Caco-2 (cell line): ENCODE data around the gene SCIMP. TPM values are rescaled to one million over a fixed set of nuclear protein-coding genes. Genes with fewer than 3 reads are reported as not detected.
A peak's percentile ranks its signal among the peaks of the same experiment; 100 is the strongest.

Experiments
- BruUV-seq: library from RNA; stranded (reverse); fragments of 400-500 nt; replicated peaks from 2 replicates; lab custom pipeline; 2021; lab: Mats Ljungman, UMichigan
- CTCF ChIA-PET: fragments of 300-600 bp; sonication (Branson Sonifier 250); formaldehyde crosslinking; loops from one replicate; lab custom pipeline; 2022; ENCODE audit warnings: antibody characterized with exemption; lab: Charles Lee
- POLR2A ChIA-PET: fragments of 300-600 bp; sonication (Branson Sonifier 250); formaldehyde crosslinking; loops from one replicate; lab custom pipeline; 2022; ENCODE audit warnings: antibody characterized with exemption; lab: Charles Lee
- DNase-seq, 2 experiments: peaks; one replicate each; pipeline versions ENCODE4 v3.0.0 to v3.0.0-alpha.2; 2020 to 2022
- H3K27me3 ChIP-seq: replicated peaks from 2 replicates; pipeline ENCODE4 v1.6.0; 2011; ENCODE audit warnings: low read length; ENCODE audit not compliant: control insufficient read depth, insufficient read depth
- H3K36me3 ChIP-seq: 2 replicates; pipeline ENCODE4 v1.5.1; 2011; ENCODE audit warnings: low read length; ENCODE audit not compliant: control insufficient read depth, insufficient read depth
- H3K4me1 ChIP-seq: fragments of 250-450 bp; sonication (Bioruptor Pico); 2 replicates; pipeline ENCODE4 v1.5.1; 2020; ENCODE audit warnings: mild to moderate bottlenecking
- H3K4me3 ChIP-seq: 2 replicates; pipeline ENCODE4 v1.5.1; 2011; ENCODE audit warnings: low read depth, mild to moderate bottlenecking, control low read depth, low read length
- H3K9me3 ChIP-seq: fragments of 250-450 bp; sonication (Bioruptor Pico); 2 replicates; pipeline ENCODE4 v1.5.1; 2020; ENCODE audit warnings: mild to moderate bottlenecking, moderate library complexity
- H3K27ac Mint-ChIP-seq: one replicate; pipeline ENCODE4 v1.8.0; 2022; ENCODE audit warnings: mixed read lengths; ENCODE audit not compliant: unreplicated experiment
- H3K27me3 Mint-ChIP-seq: one replicate; pipeline ENCODE4 v1.8.0; 2022; ENCODE audit warnings: mixed read lengths; ENCODE audit not compliant: insufficient read depth, unreplicated experiment
- H3K36me3 Mint-ChIP-seq: one replicate; pipeline ENCODE4 v1.8.0; 2022; ENCODE audit warnings: mild to moderate bottlenecking, mixed read lengths; ENCODE audit not compliant: insufficient read depth, unreplicated experiment
- H3K4me1 Mint-ChIP-seq: one replicate; pipeline ENCODE4 v1.8.0; 2022; ENCODE audit warnings: low read depth, mixed read lengths; ENCODE audit not compliant: unreplicated experiment
- H3K4me3 Mint-ChIP-seq: one replicate; pipeline ENCODE4 v1.8.0; 2022; ENCODE audit warnings: mild to moderate bottlenecking, moderate library complexity, mixed read lengths; ENCODE audit not compliant: unreplicated experiment
- H3K9me3 Mint-ChIP-seq: one replicate; pipeline ENCODE4 v1.8.0; 2022; ENCODE audit warnings: mixed read lengths; ENCODE audit not compliant: unreplicated experiment
- CTCF ChIP-seq, 2 experiments: fragments of 200-600 bp in 1 of 2; IDR thresholded peaks; 1 replicate in 1 of 2; 2 replicates in 1 of 2; pipeline versions ENCODE4 v1.5.1 to v1.8.0; 2011 to 2022; ENCODE audit warnings: antibody characterized with exemption in 1 of 2, control low read depth in 1 of 2, inconsistent platforms in 1 of 2, low read depth in 1 of 2, low read length in 1 of 2, mild to moderate bottlenecking in 1 of 2, moderate library complexity in 1 of 2; ENCODE audit not compliant: insufficient read depth in 1 of 2, severe bottlenecking in 1 of 2, unreplicated experiment in 1 of 2
- intact Hi-C: fragments of 100-400 bp; cut with micrococcal nuclease; formaldehyde crosslinking; loops from one replicate; pipeline ENCODE4 v1.10.0; 2022; ENCODE audit not compliant: unreplicated experiment
- total RNA-seq: library from RNA; stranded (reverse); gene quantifications from 2 replicates; pipeline ENCODE4 v1.2.3, GENCODE V29; 2022

SCIMP gene
- total RNA-seq, 1 experiment from 2014 or later: not detected

GRCh38 chr17:5281814-5282641 is 47.4 kb upstream of the SCIMP start, which contains the start of gene RABEP1:
Gene RABEP1, plus strand, starts transcription at chr17:5282284. Its CDS starts 203 bp downstream, at chr17:5282487.
- H3K36me3 ChIP-seq: no peaks in the 10 kb centered on the region
- intact Hi-C loops: no loop called here
- Mint-ChIP-seq H3K4me1 (peaks cover 7% of the 10 kb centered on the region), H3K27me3 (no peaks in the 10 kb centered on the region), H3K27ac (peak within 1 kb of the TSS; percentile 50), H3K4me3 (peak within 1 kb of the TSS; percentile 71), H3K36me3 (no peaks in the 10 kb centered on the region), H3K9me3 (no peaks in the 10 kb centered on the region)
- H3K9me3 ChIP-seq: no peaks in the 10 kb centered on the region
- no peaks in the 10 kb centered on the region for H3K27me3 ChIP-seq
- TF ChIP-seq CTCF (IDR thresholded peaks at IDR 0.05; ENCODE audit: insufficient read depth in 1 of 2, low read depth in 1 of 2, low read length in 1 of 2, severe bottlenecking in 1 of 2, unreplicated experiment in 1 of 2): no peak
- peak within 1 kb of the TSS; percentile 62 for H3K4me3 ChIP-seq
- no peaks in the 10 kb centered on the region for H3K4me1 ChIP-seq
- CTCF ChIA-PET: no interaction called here
- POLR2A ChIA-PET: interaction anchor here (0.7 kb wide), 1 partner anchor 13 kb away, joined by 5 read pairs; no protein-coding TSS in a partner anchor
- DNase-seq: peak; percentile 86 to 91
- no TSS peak for BruUV-seq

- TF ChIP-seq CTCF (IDR thresholded peaks at IDR 0.05; ENCODE audit: insufficient read depth in 1 of 2, low read depth in 1 of 2, low read length in 1 of 2, severe bottlenecking in 1 of 2, unreplicated experiment in 1 of 2): no peak
These were observed 37.7 kb upstream of the SCIMP start for GRCh38 chr17:5272322-5272721.

GRCh38 chr17:5269241-5269960 is 34.7 kb upstream of the SCIMP start:
- Mint-ChIP-seq H3K4me1 (no peaks in the 10 kb centered on the region), H3K27me3 (no peaks in the 10 kb centered on the region), H3K27ac (no peak overlapping the region), H3K4me3 (no peak overlapping the region), H3K36me3 (no peaks in the 10 kb centered on the region), H3K9me3 (no peaks in the 10 kb centered on the region)
- H3K27me3 ChIP-seq: no peaks in the 10 kb centered on the region
- no peak for DNase-seq
- no peak for TF ChIP-seq CTCF (IDR thresholded peaks at IDR 0.05; ENCODE audit: insufficient read depth in 1 of 2, low read depth in 1 of 2, low read length in 1 of 2, severe bottlenecking in 1 of 2, unreplicated experiment in 1 of 2)
- no peak overlapping the region for H3K4me3 ChIP-seq
- no TSS peak for BruUV-seq
- H3K36me3 ChIP-seq: no peaks in the 10 kb centered on the region
- ChIA-PET CTCF (no interaction called here), POLR2A (interaction anchor here (0.5 kb wide), 1 partner anchor 13 kb away, joined by 5 read pairs; the partner anchor contains the start of gene RABEP1)
- no peaks in the 10 kb centered on the region for H3K4me1 ChIP-seq
- intact Hi-C loops: no loop called here
- H3K9me3 ChIP-seq: no peaks in the 10 kb centered on the region

More at GRCh38 chr17:5272322-5272721, 37.7 kb upstream of the SCIMP start:
- BruUV-seq: no TSS peak
- Mint-ChIP-seq H3K4me1 (no peaks in the 10 kb centered on the region), H3K27me3 (no peaks in the 10 kb centered on the region), H3K36me3 (no peaks in the 10 kb centered on the region), H3K27ac (no peak overlapping the region), H3K4me3 (no peak overlapping the region), H3K9me3 (no peaks in the 10 kb centered on the region)
- Histone ChIP-seq H3K27me3 (no peaks in the 10 kb centered on the region), H3K9me3 (no peaks in the 10 kb centered on the region), H3K4me3 (no peak overlapping the region), H3K4me1 (no peaks in the 10 kb centered on the region), H3K36me3 (no peaks in the 10 kb centered on the region)
- POLR2A ChIA-PET: no interaction called here
- intact Hi-C loops: no loop called here
- DNase-seq: no peak
- CTCF ChIA-PET: no interaction called here
